Measurements from ENCODE around the gene KLHL40.
"Not testable (repeated sequence)": the region's sequence is repeated elsewhere in the genome, so short reads cannot be mapped to it uniquely, and the experiment has no call there.

KLHL40 gene

DNA sequence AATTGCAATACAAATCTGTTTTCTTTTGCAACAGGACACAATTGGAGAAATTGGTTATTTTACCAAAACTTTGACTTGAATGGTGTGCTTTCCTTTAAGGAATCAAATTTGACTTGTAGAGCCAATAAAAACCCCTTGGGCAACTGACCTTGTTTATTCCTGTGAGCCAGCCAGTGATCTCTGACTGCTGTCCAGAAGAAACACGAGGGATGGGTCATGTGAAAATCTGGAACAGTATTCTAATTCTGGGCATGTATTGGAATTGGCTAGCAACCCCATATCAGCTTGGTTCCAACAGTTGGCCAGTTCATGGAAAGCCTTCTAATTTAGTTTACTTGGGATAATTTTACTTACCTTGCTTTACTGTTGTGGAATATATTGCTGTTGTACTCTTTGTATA, 36.4 kb downstream of the KLHL40 start:
- DNase-seq (ENCODE audit: low read depth), result no peak

DNA sequence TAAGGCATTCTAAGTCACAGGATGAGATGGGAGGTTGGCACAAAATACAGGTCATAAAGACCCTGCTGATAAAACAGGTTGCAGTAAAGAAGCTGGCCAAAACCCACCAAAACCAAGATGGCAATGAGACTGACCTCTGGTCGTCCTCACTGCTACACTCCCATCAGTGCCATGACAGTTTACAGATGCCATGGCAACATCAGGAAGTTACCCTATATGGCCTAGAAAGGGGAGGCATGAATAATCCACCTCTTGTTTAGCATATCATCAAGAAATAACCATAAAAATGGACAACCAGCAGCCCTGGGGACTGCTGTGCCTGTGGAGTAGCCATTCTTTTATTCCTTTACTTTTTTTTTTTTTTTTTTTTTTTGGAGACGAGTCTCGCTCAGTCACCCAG, 37.1 kb downstream of the KLHL40 start:
- H3K4me3 ChIP-seq (ENCODE audit: low read length); DNase-seq (ENCODE audit: low read depth): not testable (repeated sequence)

More for the DNA sequence above, 36.4 kb downstream of the KLHL40 start:
- no peak overlapping the region for H3K4me3 ChIP-seq (ENCODE audit: low read length)
- TF ChIP-seq, protein P1, sequence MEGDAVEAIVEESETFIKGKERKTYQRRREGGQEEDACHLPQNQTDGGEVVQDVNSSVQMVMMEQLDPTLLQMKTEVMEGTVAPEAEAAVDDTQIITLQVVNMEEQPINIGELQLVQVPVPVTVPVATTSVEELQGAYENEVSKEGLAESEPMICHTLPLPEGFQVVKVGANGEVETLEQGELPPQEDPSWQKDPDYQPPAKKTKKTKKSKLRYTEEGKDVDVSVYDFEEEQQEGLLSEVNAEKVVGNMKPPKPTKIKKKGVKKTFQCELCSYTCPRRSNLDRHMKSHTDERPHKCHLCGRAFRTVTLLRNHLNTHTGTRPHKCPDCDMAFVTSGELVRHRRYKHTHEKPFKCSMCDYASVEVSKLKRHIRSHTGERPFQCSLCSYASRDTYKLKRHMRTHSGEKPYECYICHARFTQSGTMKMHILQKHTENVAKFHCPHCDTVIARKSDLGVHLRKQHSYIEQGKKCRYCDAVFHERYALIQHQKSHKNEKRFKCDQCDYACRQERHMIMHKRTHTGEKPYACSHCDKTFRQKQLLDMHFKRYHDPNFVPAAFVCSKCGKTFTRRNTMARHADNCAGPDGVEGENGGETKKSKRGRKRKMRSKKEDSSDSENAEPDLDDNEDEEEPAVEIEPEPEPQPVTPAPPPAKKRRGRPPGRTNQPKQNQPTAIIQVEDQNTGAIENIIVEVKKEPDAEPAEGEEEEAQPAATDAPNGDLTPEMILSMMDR (conservative IDR thresholded peaks at IDR 0.05; ENCODE audit: low read depth, low read length), result no peak

DNA sequence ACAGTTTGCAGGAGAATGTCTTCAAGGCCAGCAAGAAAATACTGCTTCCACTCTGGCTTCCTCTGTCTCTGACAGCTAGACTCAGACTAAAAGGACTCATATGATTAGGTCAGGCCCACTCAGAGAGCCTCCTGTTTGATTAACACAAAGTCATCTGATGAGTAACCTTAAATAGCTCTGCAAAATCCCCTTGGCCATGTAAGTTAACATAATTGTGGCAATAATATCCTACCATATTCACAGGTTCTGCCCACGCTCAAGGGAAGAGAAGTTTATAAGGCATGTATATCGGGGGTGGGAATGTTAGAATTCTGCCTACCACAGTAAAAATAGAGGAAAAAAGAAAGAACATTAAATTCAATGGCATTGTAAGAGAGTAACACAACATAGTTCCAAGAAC, 37.9 kb downstream of the KLHL40 start:
- H3K4me3 ChIP-seq (ENCODE audit: low read length), result no peak overlapping the region
- TF ChIP-seq, protein P1 (conservative IDR thresholded peaks at IDR 0.05; ENCODE audit: low read depth, low read length), result no peak
- no peak for DNase-seq (ENCODE audit: low read depth)

DNA sequence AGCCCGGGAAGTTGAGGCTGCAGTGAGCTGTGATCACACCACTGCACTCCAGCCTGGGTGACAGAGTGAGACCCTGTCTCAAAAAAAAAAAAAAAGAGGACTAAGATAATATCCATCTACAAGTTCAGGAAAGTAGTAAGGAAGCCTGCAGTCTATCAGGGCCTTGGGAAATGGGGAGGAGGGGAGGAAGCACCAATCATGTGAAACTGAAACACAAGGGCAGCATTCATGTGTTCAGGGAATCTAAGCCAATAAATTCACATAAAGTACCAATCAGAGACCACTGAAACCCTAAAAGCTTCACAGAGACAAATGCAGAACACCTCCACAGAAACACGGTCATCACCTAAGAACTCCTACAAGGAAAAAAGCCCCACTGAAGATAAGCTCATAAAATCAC, 40.1 kb downstream of the KLHL40 start:
- TF ChIP-seq, protein P1 (conservative IDR thresholded peaks at IDR 0.05; ENCODE audit: low read depth, low read length), result no peak
- DNase-seq (ENCODE audit: low read depth), result no peak
- no peak overlapping the region for H3K4me3 ChIP-seq (ENCODE audit: low read length)

DNA sequence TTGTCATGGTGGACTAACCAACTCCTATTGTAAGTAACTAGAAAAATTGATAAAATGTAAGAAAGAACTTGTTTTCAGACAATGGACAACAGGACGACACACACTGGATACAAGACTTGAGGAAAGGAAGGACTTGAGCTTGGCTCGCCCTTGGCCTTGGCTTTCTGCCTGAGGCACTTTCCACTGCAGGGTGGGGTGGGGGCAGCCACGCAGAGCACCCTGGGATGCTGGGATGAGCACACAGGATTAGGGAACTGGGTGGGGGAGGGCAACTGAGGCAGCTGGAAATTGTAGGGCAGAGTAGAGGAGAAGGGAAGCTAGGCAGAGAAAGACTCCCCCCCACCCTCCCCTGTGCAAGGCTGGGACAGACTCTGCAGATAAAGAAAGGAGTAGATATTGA, 42.7 kb downstream of the KLHL40 start:
- no peak overlapping the region for H3K4me3 ChIP-seq (ENCODE audit: low read length)
- TF ChIP-seq, protein P1 (conservative IDR thresholded peaks at IDR 0.05; ENCODE audit: low read depth, low read length), result no peak
- DNase-seq (ENCODE audit: low read depth), result no peak

DNA sequence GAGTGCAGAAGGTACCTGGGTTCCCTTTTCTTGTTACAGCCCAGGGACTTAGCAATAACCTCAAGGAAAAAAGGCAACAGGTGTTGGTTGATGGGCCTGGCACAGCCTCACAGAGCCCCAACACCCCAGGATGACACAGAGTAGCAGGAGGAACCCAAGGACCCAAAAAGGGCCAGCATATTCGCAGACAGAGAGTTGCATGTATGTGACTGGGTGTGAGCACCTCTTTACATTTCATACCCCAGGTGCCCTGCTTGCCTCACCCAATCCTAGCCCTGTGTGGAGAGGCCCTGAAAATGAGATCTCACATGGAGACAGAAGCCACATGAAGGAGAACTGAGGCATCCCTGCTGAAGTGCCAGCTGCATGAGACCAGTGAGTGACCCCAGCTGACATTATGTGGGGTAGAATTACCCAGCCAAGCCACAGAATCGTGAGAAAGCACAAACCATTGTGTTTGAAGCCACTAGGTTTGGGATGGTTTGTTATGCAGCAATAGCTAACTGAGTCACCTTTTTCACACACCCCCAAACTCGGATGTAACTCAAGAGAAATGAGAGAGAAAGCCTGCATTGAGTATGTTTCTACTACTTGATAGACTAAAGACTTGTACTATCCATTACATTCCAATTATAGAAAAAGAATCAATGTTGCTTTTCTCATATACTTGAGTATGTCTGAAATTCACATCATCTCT, 43.5 kb downstream of the KLHL40 start:
- TF ChIP-seq, protein P1 (conservative IDR thresholded peaks at IDR 0.05; ENCODE audit: low read depth, low read length), result no peak
- DNase-seq (ENCODE audit: low read depth), result no peak
- no peak overlapping the region for H3K4me3 ChIP-seq (ENCODE audit: low read length)

DNA sequence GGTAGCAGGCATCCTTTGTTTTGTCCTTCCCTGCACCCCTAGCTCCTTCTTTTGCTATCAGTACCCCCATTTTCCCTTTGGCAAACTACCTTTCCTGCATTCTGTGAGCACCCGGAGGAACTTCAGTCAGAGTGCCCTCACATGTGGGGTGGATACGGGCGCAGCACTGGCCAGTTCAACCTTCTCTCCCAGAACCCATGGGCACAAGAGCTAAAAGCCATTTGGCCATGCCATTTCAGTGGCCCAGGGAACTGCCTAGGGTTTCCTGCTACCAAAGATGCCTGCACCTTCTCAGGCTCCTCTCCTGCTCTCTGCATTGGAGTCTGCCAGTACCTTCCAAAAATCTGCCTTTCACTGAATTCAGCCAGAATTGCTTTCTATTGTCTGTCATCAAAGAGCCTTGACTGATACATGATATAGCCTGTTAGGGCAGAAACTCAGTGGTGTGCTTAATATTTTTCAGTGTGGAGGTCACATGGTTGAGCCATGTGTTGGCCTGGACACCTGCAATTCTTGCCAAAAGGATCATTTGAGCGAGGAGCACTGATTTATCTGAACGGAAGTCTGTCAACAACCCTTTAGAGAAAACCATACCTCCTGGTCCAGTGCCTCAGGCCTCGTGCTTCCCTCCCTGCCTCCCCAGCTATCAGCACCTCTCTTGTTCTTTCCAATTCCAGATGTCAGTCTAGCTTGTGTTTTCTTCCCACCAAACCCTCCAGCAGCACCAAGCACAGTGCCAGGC, 44.2 kb downstream of the KLHL40 start:
- DNase-seq (ENCODE audit: low read depth), result no peak
- TF ChIP-seq, protein P1 (conservative IDR thresholded peaks at IDR 0.05; ENCODE audit: low read depth, low read length), result no peak
- H3K4me3 ChIP-seq (ENCODE audit: low read length), result no peak overlapping the region
